HG02852 (cell line): Measurements from ENCODE around the gene PPM1H.
A peak's percentile ranks its signal among the peaks of the same experiment; 100 is the strongest.

Source experiments
- ATAC-seq: cut with Tn5 transposase; IDR thresholded peaks from one replicate; pipeline ENCODE4 v1.9.1; 2021; ENCODE audit warnings: mild to moderate bottlenecking, moderate library complexity; ENCODE audit not compliant: unreplicated experiment

Gene PPM1H

GRCh38 chr12:62876938-62877548 lies 57.9 kb downstream of the PPM1H start:
- no peak for ATAC-seq

GRCh38 chr12:62873826-62874448 lies 61.0 kb downstream of the PPM1H start:
- no peak for ATAC-seq

- no peak for ATAC-seq
Measured at GRCh38 chr12:62873116-62873825, 61.7 kb downstream of the PPM1H start.

GRCh38 chr12:62868820-62869219 lies 66.1 kb downstream of the PPM1H start:
- no peak for ATAC-seq

GRCh38 chr12:62866451-62867082 lies 68.4 kb downstream of the PPM1H start:
- no peak for ATAC-seq

GRCh38 chr12:62865937-62866336 lies 69.0 kb downstream of the PPM1H start:
- no peak for ATAC-seq

- no peak for ATAC-seq
Measured at GRCh38 chr12:62865065-62865464, 69.9 kb downstream of the PPM1H start.

- ATAC-seq, result no peak
Measured at GRCh38 chr12:62862259-62862881, 72.6 kb downstream of the PPM1H start.

GRCh38 chr12:62861586-62861985 lies 73.4 kb downstream of the PPM1H start:
- ATAC-seq, result no peak

GRCh38 chr12:62860501-62861411 lies 74.2 kb downstream of the PPM1H start:
- no peak for ATAC-seq

GRCh38 chr12:62860020-62860419 lies 74.9 kb downstream of the PPM1H start:
- no peak for ATAC-seq

- ATAC-seq, result no peak
Measured at GRCh38 chr12:62859321-62859737, 75.6 kb downstream of the PPM1H start.

GRCh38 chr12:62856454-62856853 lies 78.5 kb downstream of the PPM1H start:
- ATAC-seq, result no peak

- ATAC-seq, result no peak
Measured at GRCh38 chr12:62854024-62854423, 80.9 kb downstream of the PPM1H start.

- ATAC-seq, result no peak
Measured at GRCh38 chr12:62849398-62849797, 85.6 kb downstream of the PPM1H start.

- peak; percentile 61 for ATAC-seq
Measured at GRCh38 chr12:62848418-62848817, 86.5 kb downstream of the PPM1H start.

- no peak for ATAC-seq
Measured at GRCh38 chr12:62847709-62848108, 87.2 kb downstream of the PPM1H start.

- ATAC-seq, result no peak
Measured at GRCh38 chr12:62846491-62846890, 88.5 kb downstream of the PPM1H start.

GRCh38 chr12:62844915-62845314 lies 90.0 kb downstream of the PPM1H start:
- ATAC-seq, result no peak

- no peak for ATAC-seq
Measured at GRCh38 chr12:62843716-62844115, 91.2 kb downstream of the PPM1H start.
